ENCODE data around the gene HMX2.

HMX2 gene

DNA sequence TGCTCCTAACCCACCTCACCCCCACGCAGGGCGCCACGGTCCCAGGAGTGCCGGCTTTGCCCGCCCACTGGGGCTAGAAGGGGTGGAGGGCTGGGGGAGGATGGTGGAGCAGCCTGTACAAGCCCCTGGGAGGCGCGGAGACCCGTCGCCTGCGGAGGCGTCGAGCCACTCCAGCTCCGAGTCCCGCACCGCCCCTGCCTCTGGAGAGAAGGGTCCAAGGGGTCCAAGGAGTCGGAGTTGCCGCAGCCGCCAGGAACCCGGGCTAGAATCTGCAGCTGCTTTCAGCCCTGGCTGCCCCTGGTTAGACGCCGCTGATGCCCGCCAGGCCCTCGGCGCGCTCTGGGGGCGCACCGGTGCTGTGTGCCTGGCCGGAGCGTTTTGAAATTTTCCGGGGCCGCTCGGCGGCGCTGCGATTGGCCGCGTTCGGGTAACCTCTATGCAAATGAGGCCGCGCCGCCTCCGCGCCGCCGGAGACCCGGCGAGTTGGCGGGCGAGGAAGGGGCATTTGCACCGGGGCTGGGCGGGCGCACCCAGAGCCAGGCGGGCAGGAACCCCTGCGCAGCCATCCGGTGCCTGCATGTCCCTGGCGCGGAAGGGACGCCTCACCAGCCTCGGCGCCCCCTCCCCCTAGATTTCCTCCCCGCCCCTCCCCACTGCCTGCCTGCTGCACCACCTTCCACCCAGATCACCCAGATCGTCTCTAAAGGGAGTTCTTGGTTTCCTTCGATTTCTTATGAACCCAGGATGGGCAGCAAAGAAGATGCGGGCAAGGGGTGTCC is at the start of gene HMX2:
Gene HMX2 (plus strand): TSS at position 502 of the 779 bp plus-strand sequence. CDS start 243 bp downstream, at position 745.
- H3K27ac ChIP-seq (ENCODE audit: low read depth, low read length): no peak within 1 kb of the TSS
- peaks cover 89 to 97% of the 10 kb centered on the region in 2 donors for H3K27me3 ChIP-seq (ENCODE audit: control insufficient read depth in 1 of 2, insufficient read depth in 2 of 2, low read length in 2 of 2)
- H3K9me3 ChIP-seq (ENCODE audit: low read length): no peaks in the 10 kb centered on the region
- H3K9ac ChIP-seq (ENCODE audit: low read length): no peak within 1 kb of the TSS
- H3K4me1 ChIP-seq (ENCODE audit: insufficient read depth, low read length): peaks cover 8% of the 10 kb centered on the region
- no peaks in the 10 kb centered on the region for H3K36me3 ChIP-seq (ENCODE audit: insufficient read depth, low read length)
- no peak within 1 kb of the TSS for H3K4me3 ChIP-seq (ENCODE audit: low read depth in 1 of 2, low read length in 2 of 2)

- H3K27me3 ChIP-seq (ENCODE audit: control insufficient read depth in 1 of 2, insufficient read depth in 2 of 2, low read length in 2 of 2): no peaks in the 10 kb centered on the region
These were observed 47.7 kb upstream of the HMX2 start for GRCh38 chr10:123100030-123100762.

GRCh38 chr10:123101872-123102271 is 46.1 kb upstream of the HMX2 start:
- no peaks in the 10 kb centered on the region for H3K9me3 ChIP-seq (ENCODE audit: low read length)
- no peak overlapping the region for H3K4me3 ChIP-seq (ENCODE audit: low read depth in 1 of 2, low read length in 2 of 2)
- H3K4me1 ChIP-seq (ENCODE audit: insufficient read depth, low read length): no peaks in the 10 kb centered on the region
- no peaks in the 10 kb centered on the region for H3K27me3 ChIP-seq (ENCODE audit: control insufficient read depth in 1 of 2, insufficient read depth in 2 of 2, low read length in 2 of 2)
- no peaks in the 10 kb centered on the region for H3K36me3 ChIP-seq (ENCODE audit: insufficient read depth, low read length)
- no peak overlapping the region for H3K9ac ChIP-seq (ENCODE audit: low read length)
- no peak overlapping the region for H3K27ac ChIP-seq (ENCODE audit: low read depth, low read length)

More at GRCh38 chr10:123100030-123100762, 47.7 kb upstream of the HMX2 start:
- Histone ChIP-seq H3K36me3 (ENCODE audit: insufficient read depth, low read length) (no peaks in the 10 kb centered on the region), H3K4me3 (ENCODE audit: low read depth in 1 of 2, low read length in 2 of 2) (no peak overlapping the region), H3K27ac (ENCODE audit: low read depth, low read length) (no peak overlapping the region), H3K9me3 (ENCODE audit: low read length) (no peaks in the 10 kb centered on the region), H3K9ac (ENCODE audit: low read length) (no peak overlapping the region), H3K4me1 (ENCODE audit: insufficient read depth, low read length) (no peaks in the 10 kb centered on the region)

GRCh38 chr10:123102673-123103072 is 45.3 kb upstream of the HMX2 start:
- Histone ChIP-seq H3K27ac (ENCODE audit: low read depth, low read length) (no peak overlapping the region), H3K4me1 (ENCODE audit: insufficient read depth, low read length) (no peaks in the 10 kb centered on the region), H3K36me3 (ENCODE audit: insufficient read depth, low read length) (no peaks in the 10 kb centered on the region), H3K27me3 (ENCODE audit: control insufficient read depth in 1 of 2, insufficient read depth in 2 of 2, low read length in 2 of 2) (no peaks in the 10 kb centered on the region), H3K9ac (ENCODE audit: low read length) (no peak overlapping the region), H3K9me3 (ENCODE audit: low read length) (no peaks in the 10 kb centered on the region), H3K4me3 (ENCODE audit: low read depth in 1 of 2, low read length in 2 of 2) (no peak overlapping the region)

- Histone ChIP-seq H3K27ac (ENCODE audit: low read depth, low read length) (no peak overlapping the region), H3K9me3 (ENCODE audit: low read length) (no peaks in the 10 kb centered on the region), H3K36me3 (ENCODE audit: insufficient read depth, low read length) (no peaks in the 10 kb centered on the region), H3K27me3 (ENCODE audit: control insufficient read depth in 1 of 2, insufficient read depth in 2 of 2, low read length in 2 of 2) (no peaks in the 10 kb centered on the region), H3K4me1 (ENCODE audit: insufficient read depth, low read length) (no peaks in the 10 kb centered on the region), H3K9ac (ENCODE audit: low read length) (no peak overlapping the region), H3K4me3 (ENCODE audit: low read depth in 1 of 2, low read length in 2 of 2) (no peak overlapping the region)
These were observed 44.0 kb upstream of the HMX2 start for GRCh38 chr10:123103944-123104343.

DNA sequence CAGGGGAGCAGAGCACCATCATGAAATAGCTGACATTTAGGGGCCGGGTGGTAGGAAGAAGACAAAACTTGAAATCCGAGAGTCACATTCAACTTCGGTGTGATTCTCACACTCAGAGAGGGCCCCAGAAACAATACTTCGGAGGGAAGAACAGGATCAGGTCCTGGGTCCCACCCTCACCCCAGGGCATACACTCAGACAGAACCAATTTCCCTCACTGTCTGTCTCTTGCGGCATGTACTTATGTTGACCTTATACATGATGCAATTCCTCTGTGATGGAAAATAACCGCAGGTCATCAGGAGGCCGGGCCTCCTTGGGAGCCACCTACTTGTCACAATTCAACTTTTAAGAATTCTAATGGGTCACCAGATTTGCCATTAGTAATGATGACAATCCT is 38.5 kb upstream of the HMX2 start:
- Histone ChIP-seq H3K9me3 (ENCODE audit: low read length) (no peaks in the 10 kb centered on the region), H3K36me3 (ENCODE audit: insufficient read depth, low read length) (no peaks in the 10 kb centered on the region), H3K4me1 (ENCODE audit: insufficient read depth, low read length) (no peaks in the 10 kb centered on the region), H3K9ac (ENCODE audit: low read length) (no peak overlapping the region), H3K27me3 (ENCODE audit: control insufficient read depth in 1 of 2, insufficient read depth in 2 of 2, low read length in 2 of 2) (no peaks in the 10 kb centered on the region), H3K4me3 (ENCODE audit: low read depth in 1 of 2, low read length in 2 of 2) (no peak overlapping the region), H3K27ac (ENCODE audit: low read depth, low read length) (no peak overlapping the region)

DNA sequence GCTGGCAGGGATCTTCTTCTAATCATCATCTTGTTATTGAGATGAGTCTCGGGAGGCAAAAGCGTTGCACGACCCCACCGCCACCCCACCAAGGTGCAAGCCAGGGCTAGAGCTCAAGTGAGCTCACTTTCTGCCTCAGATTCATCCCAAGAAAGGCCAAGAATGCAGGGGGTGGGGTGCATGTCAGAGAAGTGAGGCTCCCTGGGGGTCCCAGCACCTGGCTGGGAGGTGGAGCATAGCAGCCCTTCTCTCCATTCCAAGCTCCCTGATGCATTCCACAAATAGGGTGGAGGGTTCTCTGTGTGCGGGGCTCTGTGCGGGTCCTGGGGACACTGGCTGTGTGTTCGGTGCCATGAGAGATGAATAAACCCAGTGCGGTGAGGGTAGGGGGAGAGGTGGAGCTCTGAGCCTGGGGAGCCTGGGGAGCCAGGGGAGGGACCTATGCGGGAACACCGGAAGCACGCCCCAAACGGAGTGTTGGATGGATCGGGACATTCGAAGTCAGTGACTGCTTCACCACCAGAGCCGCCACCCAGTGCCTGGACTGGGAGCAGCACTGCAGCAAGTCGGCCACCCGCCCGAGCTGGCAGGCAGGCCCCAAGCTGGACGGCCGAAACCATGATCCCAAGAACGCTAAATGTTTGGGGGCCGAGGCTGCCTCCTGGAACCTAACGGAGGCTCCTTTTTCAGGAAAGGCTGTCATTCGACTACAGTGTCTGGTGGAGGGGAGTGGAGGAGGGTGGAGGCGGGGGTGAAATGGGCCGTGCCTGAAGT is 30.1 kb upstream of the HMX2 start:
- H3K4me3 ChIP-seq (ENCODE audit: low read depth in 1 of 2, low read length in 2 of 2): no peak overlapping the region
- no peak overlapping the region for H3K27ac ChIP-seq (ENCODE audit: low read depth, low read length)
- no peaks in the 10 kb centered on the region for H3K36me3 ChIP-seq (ENCODE audit: insufficient read depth, low read length)
- no peak overlapping the region for H3K9ac ChIP-seq (ENCODE audit: low read length)
- no peaks in the 10 kb centered on the region for H3K9me3 ChIP-seq (ENCODE audit: low read length)
- peaks cover 13 to 16% of the 10 kb centered on the region in 2 donors for H3K27me3 ChIP-seq (ENCODE audit: control insufficient read depth in 1 of 2, insufficient read depth in 2 of 2, low read length in 2 of 2)
- no peaks in the 10 kb centered on the region for H3K4me1 ChIP-seq (ENCODE audit: insufficient read depth, low read length)

- H3K9ac ChIP-seq (ENCODE audit: low read length): no peak overlapping the region
- peaks cover 13 to 16% of the 10 kb centered on the region in 2 donors for H3K27me3 ChIP-seq (ENCODE audit: control insufficient read depth in 1 of 2, insufficient read depth in 2 of 2, low read length in 2 of 2)
- no peak overlapping the region for H3K27ac ChIP-seq (ENCODE audit: low read depth, low read length)
- H3K36me3 ChIP-seq (ENCODE audit: insufficient read depth, low read length): no peaks in the 10 kb centered on the region
- H3K4me3 ChIP-seq (ENCODE audit: low read depth in 1 of 2, low read length in 2 of 2): no peak overlapping the region
- H3K4me1 ChIP-seq (ENCODE audit: insufficient read depth, low read length): no peaks in the 10 kb centered on the region
- H3K9me3 ChIP-seq (ENCODE audit: low read length): no peaks in the 10 kb centered on the region
These were observed 28.9 kb upstream of the HMX2 start for GRCh38 chr10:123119081-123119480.

GRCh38 chr10:123126246-123126645 is 21.7 kb upstream of the HMX2 start:
- no peaks in the 10 kb centered on the region for H3K36me3 ChIP-seq (ENCODE audit: insufficient read depth, low read length)
- no peak overlapping the region for H3K4me3 ChIP-seq (ENCODE audit: low read depth in 1 of 2, low read length in 2 of 2)
- peaks cover 15% of the 10 kb centered on the region for H3K9me3 ChIP-seq (ENCODE audit: low read length)
- no peaks in the 10 kb centered on the region for H3K4me1 ChIP-seq (ENCODE audit: insufficient read depth, low read length)
- H3K27ac ChIP-seq (ENCODE audit: low read depth, low read length): no peak overlapping the region
- H3K27me3 ChIP-seq (ENCODE audit: control insufficient read depth in 1 of 2, insufficient read depth in 2 of 2, low read length in 2 of 2): peaks cover 12 to 19% of the 10 kb centered on the region in 2 donors
- no peak overlapping the region for H3K9ac ChIP-seq (ENCODE audit: low read length)

GRCh38 chr10:123129618-123130271 is 18.2 kb upstream of the HMX2 start:
- peaks cover 15% of the 10 kb centered on the region for H3K9me3 ChIP-seq (ENCODE audit: low read length)
- H3K9ac ChIP-seq (ENCODE audit: low read length): no peak overlapping the region
- H3K4me1 ChIP-seq (ENCODE audit: insufficient read depth, low read length): peaks cover 16% of the 10 kb centered on the region
- H3K4me3 ChIP-seq (ENCODE audit: low read depth in 1 of 2, low read length in 2 of 2): no peak overlapping the region
- H3K27me3 ChIP-seq (ENCODE audit: control insufficient read depth in 1 of 2, insufficient read depth in 2 of 2, low read length in 2 of 2): peaks cover 44 to 54% of the 10 kb centered on the region in 2 donors
- no peak overlapping the region for H3K27ac ChIP-seq (ENCODE audit: low read depth, low read length)
- no peaks in the 10 kb centered on the region for H3K36me3 ChIP-seq (ENCODE audit: insufficient read depth, low read length)

Measured in muscle layer of colon (tissue), 2 donors.